Activated CD4-positive, alpha-beta memory T cell treated with anti-CD3 and anti-CD28 coated beads for 36 hours (primary cell): ENCODE measurements around the gene SH3PXD2B. TPM values are rescaled to one million over a fixed set of nuclear protein-coding genes. Genes with fewer than 3 reads are reported as not detected.

ENCODE experiments used
- CTCF ChIA-PET: fragments of 350-600 bp; sonication (Branson Sonifier 250); formaldehyde crosslinking; loops from one replicate; lab custom pipeline; 2021; ENCODE audit warnings: antibody characterized with exemption, inconsistent platforms; lab: Charles Lee
- POLR2A ChIA-PET: fragments of 350-600 bp; sonication (Branson Sonifier 250); formaldehyde crosslinking; loops from one replicate; lab custom pipeline; 2021; ENCODE audit warnings: antibody characterized with exemption; lab: Charles Lee
- DNase-seq: peaks from one replicate; pipeline ENCODE4 v3.0.0-alpha.2; 2020
- H3K27ac Mint-ChIP-seq: one replicate; pipeline ENCODE4 v1.8.0; 2021; ENCODE audit warnings: mixed read lengths
- H3K27me3 Mint-ChIP-seq: one replicate; pipeline ENCODE4 v1.8.0; 2021; ENCODE audit warnings: mixed read lengths
- H3K36me3 Mint-ChIP-seq: one replicate; pipeline ENCODE4 v1.8.0; 2021; ENCODE audit warnings: mixed read lengths
- H3K4me1 Mint-ChIP-seq: one replicate; pipeline ENCODE4 v1.8.0; 2021; ENCODE audit warnings: low read depth, mixed read lengths
- H3K4me3 Mint-ChIP-seq: one replicate; pipeline ENCODE4 v1.8.0; 2021; ENCODE audit warnings: mild to moderate bottlenecking, mixed read lengths
- H3K9me3 Mint-ChIP-seq: one replicate; pipeline ENCODE4 v1.8.0; 2021; ENCODE audit warnings: mixed read lengths
- intact Hi-C: fragments of 100-400 bp; cut with micrococcal nuclease; formaldehyde crosslinking; loops from one replicate; pipeline ENCODE4 v1.15.1; 2023
- total RNA-seq, 2 experiments: library from RNA; stranded (reverse); gene quantifications; one replicate each; pipeline ENCODE4 v1.2.3, GENCODE V29; 2021

The SH3PXD2B gene
- total RNA-seq, 2 experiments from 2014 or later = 0.99 to 1.1 TPM

GRCh38 chr5:172493002-172493401 lies 38.7 kb upstream of the SH3PXD2B start:
- ChIA-PET POLR2A (no interaction called here), CTCF (no interaction called here)
- Mint-ChIP-seq H3K27ac (no peak overlapping the region), H3K4me3 (no peak overlapping the region), H3K9me3 (peaks cover 3% of the 10 kb centered on the region), H3K27me3 (peaks cover 7% of the 10 kb centered on the region), H3K36me3 (no peaks in the 10 kb centered on the region), H3K4me1 (no peaks in the 10 kb centered on the region)
- intact Hi-C loops = no loop called here
- DNase-seq = no peak

GRCh38 chr5:172492097-172492840 lies 37.9 kb upstream of the SH3PXD2B start:
- H3K4me3 Mint-ChIP-seq = no peak overlapping the region
- no peak for DNase-seq
- no peak overlapping the region for H3K27ac Mint-ChIP-seq
- no peaks in the 10 kb centered on the region for H3K4me1 Mint-ChIP-seq
- peaks cover 3% of the 10 kb centered on the region for H3K9me3 Mint-ChIP-seq
- ChIA-PET POLR2A (no interaction called here), CTCF (no interaction called here)
- intact Hi-C loops = no loop called here
- peaks cover 7% of the 10 kb centered on the region for H3K27me3 Mint-ChIP-seq
- no peaks in the 10 kb centered on the region for H3K36me3 Mint-ChIP-seq

- POLR2A ChIA-PET = no interaction called here
- H3K27ac Mint-ChIP-seq = no peak overlapping the region
- no peak overlapping the region for H3K4me3 Mint-ChIP-seq
- H3K9me3 Mint-ChIP-seq = peaks cover 3% of the 10 kb centered on the region
- no peaks in the 10 kb centered on the region for H3K4me1 Mint-ChIP-seq
- no peak for DNase-seq
- intact Hi-C loops = no loop called here
- H3K36me3 Mint-ChIP-seq = no peaks in the 10 kb centered on the region
- H3K27me3 Mint-ChIP-seq = peaks cover 10% of the 10 kb centered on the region
- CTCF ChIA-PET = no interaction called here
Observed at GRCh38 chr5:172491481-172491880, 37.2 kb upstream of the SH3PXD2B start.

- no peak for DNase-seq
- H3K27me3 Mint-ChIP-seq = peaks cover 11% of the 10 kb centered on the region
- H3K4me1 Mint-ChIP-seq = no peaks in the 10 kb centered on the region
- H3K27ac Mint-ChIP-seq = no peak overlapping the region
- intact Hi-C loops = no loop called here
- no peaks in the 10 kb centered on the region for H3K9me3 Mint-ChIP-seq
- ChIA-PET CTCF (no interaction called here), POLR2A (no interaction called here)
- H3K4me3 Mint-ChIP-seq = no peak overlapping the region
- H3K36me3 Mint-ChIP-seq = no peaks in the 10 kb centered on the region
Observed at GRCh38 chr5:172490514-172491461, 36.5 kb upstream of the SH3PXD2B start.

- no peak for DNase-seq
- intact Hi-C loops = no loop called here
- Mint-ChIP-seq H3K36me3 (no peaks in the 10 kb centered on the region), H3K4me1 (no peaks in the 10 kb centered on the region), H3K27me3 (peaks cover 6% of the 10 kb centered on the region), H3K27ac (no peak overlapping the region), H3K9me3 (no peaks in the 10 kb centered on the region), H3K4me3 (no peak overlapping the region)
- ChIA-PET CTCF (no interaction called here), POLR2A (no interaction called here)
Observed at GRCh38 chr5:172488221-172488620, 33.9 kb upstream of the SH3PXD2B start.

- intact Hi-C loops = no loop called here
- DNase-seq = no peak
- Mint-ChIP-seq H3K4me3 (no peak overlapping the region), H3K27me3 (peaks cover 6% of the 10 kb centered on the region), H3K4me1 (no peaks in the 10 kb centered on the region), H3K9me3 (no peaks in the 10 kb centered on the region), H3K36me3 (no peaks in the 10 kb centered on the region), H3K27ac (no peak overlapping the region)
- ChIA-PET CTCF (no interaction called here), POLR2A (no interaction called here)
Observed at GRCh38 chr5:172487671-172488070, 33.3 kb upstream of the SH3PXD2B start.

GRCh38 chr5:172486912-172487311 lies 32.6 kb upstream of the SH3PXD2B start:
- intact Hi-C loops = no loop called here
- Mint-ChIP-seq H3K9me3 (no peaks in the 10 kb centered on the region), H3K36me3 (no peaks in the 10 kb centered on the region), H3K27me3 (peaks cover 6% of the 10 kb centered on the region), H3K27ac (no peak overlapping the region), H3K4me3 (no peak overlapping the region), H3K4me1 (no peaks in the 10 kb centered on the region)
- ChIA-PET CTCF (no interaction called here), POLR2A (no interaction called here)
- no peak for DNase-seq

- peaks cover 6% of the 10 kb centered on the region for H3K27me3 Mint-ChIP-seq
- no peak overlapping the region for H3K27ac Mint-ChIP-seq
- intact Hi-C loops = no loop called here
- no peaks in the 10 kb centered on the region for H3K4me1 Mint-ChIP-seq
- no peak overlapping the region for H3K4me3 Mint-ChIP-seq
- DNase-seq = no peak
- H3K9me3 Mint-ChIP-seq = no peaks in the 10 kb centered on the region
- POLR2A ChIA-PET = no interaction called here
- CTCF ChIA-PET = no interaction called here
- H3K36me3 Mint-ChIP-seq = no peaks in the 10 kb centered on the region
Observed at GRCh38 chr5:172486451-172486850, 32.1 kb upstream of the SH3PXD2B start.

GRCh38 chr5:172485511-172486202 lies 31.3 kb upstream of the SH3PXD2B start:
- Mint-ChIP-seq H3K27me3 (peaks cover 6% of the 10 kb centered on the region), H3K4me3 (no peak overlapping the region), H3K27ac (no peak overlapping the region), H3K36me3 (no peaks in the 10 kb centered on the region), H3K4me1 (no peaks in the 10 kb centered on the region), H3K9me3 (no peaks in the 10 kb centered on the region)
- no peak for DNase-seq
- CTCF ChIA-PET = interaction anchor here (0.6 kb wide), 1 partner anchor 207 kb away, joined by 5 read pairs; no protein-coding TSS in a partner anchor
- intact Hi-C loops = no loop called here
- POLR2A ChIA-PET = no interaction called here

- CTCF ChIA-PET = no interaction called here
- intact Hi-C loops = no loop called here
- no peak for DNase-seq
Observed at GRCh38 chr5:172484664-172485063, 30.3 kb upstream of the SH3PXD2B start.

GRCh38 chr5:172482156-172483020 lies 28.1 kb upstream of the SH3PXD2B start:
- no peak for DNase-seq
- POLR2A ChIA-PET = no interaction called here
- H3K27me3 Mint-ChIP-seq = peaks cover 4% of the 10 kb centered on the region
- CTCF ChIA-PET = interaction anchor here (3.7 kb wide), 1 partner anchor 215 kb away, joined by 22 read pairs; no protein-coding TSS in a partner anchor
- H3K36me3 Mint-ChIP-seq = no peaks in the 10 kb centered on the region
- H3K27ac Mint-ChIP-seq = no peak overlapping the region
- no peaks in the 10 kb centered on the region for H3K9me3 Mint-ChIP-seq
- no peaks in the 10 kb centered on the region for H3K4me1 Mint-ChIP-seq
- no peak overlapping the region for H3K4me3 Mint-ChIP-seq
- intact Hi-C loops = no loop called here

More at GRCh38 chr5:172484664-172485063, 30.3 kb upstream of the SH3PXD2B start:
- Mint-ChIP-seq H3K27ac (no peak overlapping the region), H3K36me3 (no peaks in the 10 kb centered on the region), H3K9me3 (no peaks in the 10 kb centered on the region), H3K4me3 (no peak overlapping the region), H3K4me1 (no peaks in the 10 kb centered on the region), H3K27me3 (peaks cover 4% of the 10 kb centered on the region)
- POLR2A ChIA-PET = no interaction called here
